Tongue (tissue), 2 donors: ENCODE results near the gene BZW1. TPM values are rescaled to one million over a fixed set of nuclear protein-coding genes. Genes with fewer than 3 reads are reported as not detected.

Source experiments
- small RNA-seq: library from RNA; depleted of rRNA; stranded (forward); fragments of <200 nt; gene quantifications from one replicate; pipeline ENCODE3, GENCODE V24; 2014; ENCODE audit warnings: low replicate concordance
- total RNA-seq: library from RNA; depleted of rRNA; stranded (reverse); fragments of >200 nt; gene quantifications from one replicate; pipeline ENCODE4 v1.2.3, GENCODE V29; 2014

BZW1 gene
- total RNA-seq, 1 donor from 2014 or later = 246 TPM

Small RNA genes within 50 kb of the gene (small RNA-seq; reads per million reads assigned to genes)
- gene RF00019 = not detected
- not detected for gene RNA5SP115
- not detected for gene RNU1-133P
- gene RNU6-31P = not detected

Other genes with a start within 250 kb of the BZW1 start
- gene AOX1, start 225.9 kb upstream of the BZW1 start, total RNA-seq = 3.3 TPM
- 179 TPM for gene CLK1, start 52.7 kb downstream of the BZW1 start, total RNA-seq
- 49.1 TPM for gene PPIL3, start 77.2 kb downstream of the BZW1 start, total RNA-seq
- gene NIF3L1, start 77.5 kb downstream of the BZW1 start, total RNA-seq = 28.3 TPM
- 22.1 TPM for gene ORC2, start 151.8 kb downstream of the BZW1 start, total RNA-seq